Tibial nerve (tissue), 4 donors: ENCODE measurements around the gene JARID2. TPM values are rescaled to one million over a fixed set of nuclear protein-coding genes. Genes with fewer than 3 reads are reported as not detected.

Source experiments
- DNase-seq, 2 donors: peaks; one replicate each; pipeline ENCODE4 v3.0.0-alpha.2; 2019; ENCODE audit warnings: low spot score in 2 of 2
- H3K27ac ChIP-seq, 4 donors: fragments of 200-600 bp; sonication (generic) in 3 of 4; one replicate each; pipeline ENCODE4 v1.5.1; 2017 to 2019; ENCODE audit warnings: mild to moderate bottlenecking in 1 of 4
- H3K27me3 ChIP-seq, 2 donors: fragments of 200-600 bp; sonication (generic) in 1 of 2; one replicate each; pipeline versions ENCODE4 v1.5.1 to v1.6.0; 2017 to 2019
- H3K36me3 ChIP-seq, 3 donors: fragments of 200-600 bp; sonication (generic); one replicate each; pipeline ENCODE4 v1.5.1; 2018 to 2019
- H3K4me1 ChIP-seq, 4 donors: fragments of 200-600 bp; sonication (generic) in 3 of 4; one replicate each; pipeline ENCODE4 v1.5.1; 2017 to 2019
- H3K4me3 ChIP-seq, 4 donors: fragments of 200-600 bp; sonication (generic) in 3 of 4; one replicate each; pipeline ENCODE4 v1.5.1; 2017 to 2019; ENCODE audit warnings: mild to moderate bottlenecking in 1 of 4, moderate library complexity in 1 of 4
- H3K9me3 ChIP-seq, 4 donors: fragments of 200-600 bp; sonication (generic) in 3 of 4; one replicate each; pipeline ENCODE4 v1.5.1; 2017 to 2019
- EP300 ChIP-seq, 2 donors: sonication (generic); formaldehyde crosslinking; IDR thresholded peaks; one replicate each; pipeline ENCODE4 v1.6.1; 2017; ENCODE audit warnings: antibody characterized with exemption in 2 of 2, mild to moderate bottlenecking in 1 of 2
- POLR2A ChIP-seq, 2 donors: fragments of 450-650 bp; IDR thresholded peaks; one replicate each; pipeline ENCODE4 v1.6.1; 2017; ENCODE audit warnings: antibody characterized with exemption in 2 of 2, mild to moderate bottlenecking in 2 of 2, moderate library complexity in 2 of 2
- WGBS, 2 donors: methylation state at CpG; one replicate each; pipeline ENCODE4 v1.1.5; 2018; 5-methylcytosine and 5-hydroxymethylcytosine counted together
- total RNA-seq, 4 donors: library from RNA; depleted of rRNA; stranded (reverse); fragments of >200 nt; gene quantifications; one replicate each; pipeline ENCODE4 v1.1.0, GENCODE V29; 2016
- TF ChIP-seq, protein P1 (sequence below), 5 experiments: fragments of 200-600 bp in 3 of 5; fragments of 450-650 bp in 2 of 5; sonication (generic) in 3 of 5; IDR thresholded peaks; one replicate each; pipeline ENCODE4 v1.5.1; 2016 to 2019; ENCODE audit warnings: antibody characterized with exemption in 5 of 5, mild to moderate bottlenecking in 3 of 5, moderate library complexity in 2 of 5

The JARID2 gene
- total RNA-seq, 4 donors from 2014 or later: 9.0 to 26.1 (median 9.8) TPM

DNA sequence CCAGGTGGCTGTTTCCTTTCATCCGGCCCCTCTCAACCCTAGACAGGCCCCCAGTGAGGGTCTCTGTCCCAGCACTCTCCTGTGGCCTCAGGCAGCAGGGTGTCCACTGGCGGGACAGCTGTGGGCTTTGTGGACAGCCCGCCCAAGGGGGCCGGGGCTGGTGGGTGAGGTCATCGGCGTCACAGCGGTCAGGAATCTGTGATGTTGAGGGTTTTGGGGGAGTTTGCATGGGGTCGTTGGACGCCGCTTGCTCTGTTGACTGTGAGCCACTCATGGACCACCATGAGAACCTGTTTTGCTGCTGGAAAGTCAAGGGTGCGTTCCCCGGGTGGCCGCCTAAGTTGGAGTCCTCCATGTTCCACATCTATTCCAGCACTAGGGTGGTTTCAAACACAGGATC is 270.5 kb downstream of the JARID2 start:
- no peak overlapping the region for H3K27ac ChIP-seq
- H3K4me3 ChIP-seq: no peak overlapping the region
- H3K27me3 ChIP-seq: no peaks in the 10 kb centered on the region
- no peak for DNase-seq
- 95 to 99% methylated on average over 12 to 13 of the region's 13 CpGs for WGBS, 2 donors
- H3K4me1 ChIP-seq: peaks cover 0 to 3% (median 0%) of the 10 kb centered on the region in 4 donors
- no peaks in the 10 kb centered on the region for H3K9me3 ChIP-seq
- H3K36me3 ChIP-seq: peaks cover 0 to 91% (median 0%) of the 10 kb centered on the region in 3 donors
- TF ChIP-seq EP300 (IDR thresholded peaks at IDR 0.05) (no peak), POLR2A (IDR thresholded peaks at IDR 0.05) (no peak)
- TF ChIP-seq, protein P1, sequence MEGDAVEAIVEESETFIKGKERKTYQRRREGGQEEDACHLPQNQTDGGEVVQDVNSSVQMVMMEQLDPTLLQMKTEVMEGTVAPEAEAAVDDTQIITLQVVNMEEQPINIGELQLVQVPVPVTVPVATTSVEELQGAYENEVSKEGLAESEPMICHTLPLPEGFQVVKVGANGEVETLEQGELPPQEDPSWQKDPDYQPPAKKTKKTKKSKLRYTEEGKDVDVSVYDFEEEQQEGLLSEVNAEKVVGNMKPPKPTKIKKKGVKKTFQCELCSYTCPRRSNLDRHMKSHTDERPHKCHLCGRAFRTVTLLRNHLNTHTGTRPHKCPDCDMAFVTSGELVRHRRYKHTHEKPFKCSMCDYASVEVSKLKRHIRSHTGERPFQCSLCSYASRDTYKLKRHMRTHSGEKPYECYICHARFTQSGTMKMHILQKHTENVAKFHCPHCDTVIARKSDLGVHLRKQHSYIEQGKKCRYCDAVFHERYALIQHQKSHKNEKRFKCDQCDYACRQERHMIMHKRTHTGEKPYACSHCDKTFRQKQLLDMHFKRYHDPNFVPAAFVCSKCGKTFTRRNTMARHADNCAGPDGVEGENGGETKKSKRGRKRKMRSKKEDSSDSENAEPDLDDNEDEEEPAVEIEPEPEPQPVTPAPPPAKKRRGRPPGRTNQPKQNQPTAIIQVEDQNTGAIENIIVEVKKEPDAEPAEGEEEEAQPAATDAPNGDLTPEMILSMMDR (IDR thresholded peaks at IDR 0.05): no peak

DNA sequence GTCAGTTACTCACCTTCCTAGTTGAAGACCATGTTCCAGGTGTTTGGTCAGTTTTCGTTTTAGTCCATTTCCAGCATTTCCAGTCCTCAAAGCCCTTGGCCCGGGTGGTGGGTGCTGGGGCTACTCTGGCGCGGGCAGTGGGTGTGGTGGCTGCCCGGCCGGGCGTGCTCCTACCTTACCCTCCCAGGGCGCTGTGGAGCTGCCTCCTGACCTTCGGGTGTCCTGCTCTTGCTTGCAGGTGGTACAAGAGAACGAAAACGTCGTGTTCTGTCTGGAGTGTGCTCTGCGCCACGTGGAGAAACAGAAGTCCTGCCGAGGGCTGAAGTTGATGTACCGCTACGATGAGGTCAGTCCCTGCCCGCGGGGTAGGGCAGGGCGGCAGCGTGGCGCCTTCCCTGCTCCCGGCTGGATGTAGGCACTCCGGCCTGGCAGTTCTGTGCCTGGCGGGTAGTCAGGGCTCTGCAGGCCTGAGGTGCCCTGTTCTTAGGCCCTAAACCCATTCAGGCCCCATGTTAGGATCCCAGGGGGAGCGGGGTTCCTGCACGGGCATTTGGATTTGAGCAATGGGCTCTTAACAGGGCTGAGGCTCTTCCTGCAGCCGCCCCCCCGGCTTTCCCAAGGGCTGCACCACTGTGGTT is 271.2 kb downstream of the JARID2 start:
- Histone ChIP-seq H3K27ac (no peak overlapping the region), H3K27me3 (no peaks in the 10 kb centered on the region), H3K4me3 (no peak overlapping the region), H3K4me1 (peaks cover 0 to 10% (median 3%) of the 10 kb centered on the region in 4 donors), H3K36me3 (peaks cover 0 to 91% (median 0%) of the 10 kb centered on the region in 3 donors), H3K9me3 (no peaks in the 10 kb centered on the region)
- DNase-seq: no peak
- TF ChIP-seq POLR2A (IDR thresholded peaks at IDR 0.05): no peak
- TF ChIP-seq, protein P1 (IDR thresholded peaks at IDR 0.05): no peak
- TF ChIP-seq EP300 (IDR thresholded peaks at IDR 0.05): no peak
- 94% methylated on average over 29 of the region's 29 CpGs for WGBS, 2 donors

DNA sequence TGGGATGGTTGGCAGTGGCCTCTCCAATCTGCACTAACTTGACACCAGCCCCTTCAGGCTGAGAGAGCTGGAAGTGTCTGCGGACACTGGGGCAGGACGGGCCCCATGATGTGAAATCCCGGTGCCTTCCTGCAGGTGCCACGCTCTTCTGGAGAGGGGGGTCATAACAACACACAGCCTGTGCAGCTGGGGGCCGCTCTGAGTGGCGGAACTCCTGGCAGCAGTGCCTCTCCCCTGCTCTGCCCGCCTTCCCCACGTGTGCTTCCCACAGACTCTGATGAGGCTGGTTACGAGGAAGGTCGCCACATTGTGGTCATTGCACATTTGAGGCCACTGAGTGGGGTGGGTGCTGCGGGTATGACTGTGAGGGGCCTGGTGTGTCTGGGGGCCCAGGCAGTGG is 271.7 kb downstream of the JARID2 start:
- H3K27me3 ChIP-seq: no peaks in the 10 kb centered on the region
- no peak for TF ChIP-seq EP300 (IDR thresholded peaks at IDR 0.05)
- TF ChIP-seq POLR2A (IDR thresholded peaks at IDR 0.05): no peak
- TF ChIP-seq, protein P1 (IDR thresholded peaks at IDR 0.05): no peak
- WGBS, 2 donors: 90 to 94% methylated on average over 10 to 11 of the region's 11 CpGs
- H3K27ac ChIP-seq: no peak overlapping the region
- H3K9me3 ChIP-seq: no peaks in the 10 kb centered on the region
- H3K36me3 ChIP-seq: peaks cover 0 to 91% (median 0%) of the 10 kb centered on the region in 3 donors
- H3K4me1 ChIP-seq: peaks cover 0 to 16% (median 5%) of the 10 kb centered on the region in 4 donors
- no peak for DNase-seq
- H3K4me3 ChIP-seq: no peak overlapping the region

DNA sequence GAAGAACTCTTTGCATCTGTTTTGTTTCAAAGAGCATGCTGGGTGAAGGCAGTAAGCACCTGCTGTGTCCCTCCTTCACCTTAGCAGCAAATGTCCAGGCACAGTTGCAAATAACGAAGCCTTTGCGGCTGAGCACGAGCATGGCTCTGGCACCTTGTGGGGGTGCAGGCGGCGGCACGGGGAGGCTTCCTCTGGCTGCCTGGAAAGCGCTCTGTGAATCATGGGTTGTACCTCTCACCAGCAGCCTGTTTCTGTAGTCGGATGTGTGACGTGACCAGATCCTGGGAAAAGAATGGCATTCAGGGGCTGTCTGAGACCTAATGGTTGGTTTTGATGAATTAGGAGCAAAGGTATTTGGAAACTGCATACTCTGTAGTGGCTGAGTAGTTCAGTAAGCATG is 272.2 kb downstream of the JARID2 start:
- Histone ChIP-seq H3K4me1 (peaks cover 0 to 16% (median 5%) of the 10 kb centered on the region in 4 donors), H3K4me3 (no peak overlapping the region), H3K36me3 (peaks cover 0 to 91% (median 0%) of the 10 kb centered on the region in 3 donors), H3K27ac (no peak overlapping the region), H3K9me3 (no peaks in the 10 kb centered on the region), H3K27me3 (no peaks in the 10 kb centered on the region)
- TF ChIP-seq POLR2A (IDR thresholded peaks at IDR 0.05) (no peak), EP300 (IDR thresholded peaks at IDR 0.05) (no peak)
- TF ChIP-seq, protein P1 (IDR thresholded peaks at IDR 0.05): no peak
- no peak for DNase-seq
- WGBS, 2 donors: 97% methylated on average over 9 of the region's 9 CpGs

DNA sequence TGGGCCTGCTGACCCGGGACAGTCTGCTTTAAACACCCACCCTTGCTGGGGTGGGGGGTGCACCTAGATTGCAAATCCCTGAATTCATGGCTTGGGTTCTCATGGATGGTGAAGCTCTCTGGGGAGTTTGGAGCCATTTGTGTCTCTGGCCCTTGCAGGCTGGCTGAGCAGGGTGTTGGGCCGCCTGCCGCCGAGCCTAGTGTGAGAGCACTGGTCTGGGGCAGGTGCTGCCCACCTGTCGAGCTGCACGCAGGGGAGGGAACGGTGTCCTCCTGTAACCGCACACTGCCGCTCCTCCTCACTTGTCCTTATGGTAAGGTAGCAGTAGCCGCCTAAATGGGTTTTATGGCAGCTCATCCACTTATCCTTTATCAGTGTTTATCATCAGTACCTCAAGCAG is 273.0 kb downstream of the JARID2 start:
- 96 to 98% methylated on average over 10 of the region's 10 CpGs for WGBS, 2 donors
- DNase-seq: no peak
- Histone ChIP-seq H3K27ac (no peak overlapping the region), H3K9me3 (no peaks in the 10 kb centered on the region), H3K27me3 (no peaks in the 10 kb centered on the region), H3K4me1 (peaks cover 0 to 16% (median 5%) of the 10 kb centered on the region in 4 donors), H3K4me3 (no peak overlapping the region), H3K36me3 (peaks cover 0 to 91% (median 0%) of the 10 kb centered on the region in 3 donors)
- TF ChIP-seq EP300 (IDR thresholded peaks at IDR 0.05) (no peak), POLR2A (IDR thresholded peaks at IDR 0.05) (no peak)
- TF ChIP-seq, protein P1 (IDR thresholded peaks at IDR 0.05): no peak
